ENCODE results near the gene BDH1.

BDH1 gene

GRCh38 chr3:197504641-197505121, 51.1 kb downstream of the BDH1 start:
- H3K27me3 Mint-ChIP-seq: no peaks in the 10 kb centered on the region
- CTCF ChIA-PET: interaction anchor here (3.7 to 7.6 kb wide), 2 partner anchors 248 to 282 kb away, joined by 41 to 54 read pairs; no protein-coding TSS in a partner anchor
- H3K9me3 Mint-ChIP-seq: no peaks in the 10 kb centered on the region
- no peak for DNase-seq
- H3K36me3 Mint-ChIP-seq: peaks cover 3% of the 10 kb centered on the region
- H3K27ac Mint-ChIP-seq: no peak overlapping the region
- peaks cover 6% of the 10 kb centered on the region for H3K4me1 Mint-ChIP-seq
- H3K4me3 Mint-ChIP-seq: no peak overlapping the region

- no peaks in the 10 kb centered on the region for H3K9me3 Mint-ChIP-seq
- peaks cover 3% of the 10 kb centered on the region for H3K36me3 Mint-ChIP-seq
- H3K27ac Mint-ChIP-seq: no peak overlapping the region
- CTCF ChIA-PET: interaction anchor here (3.7 to 7.6 kb wide), 2 partner anchors 247 to 281 kb away, joined by 41 to 54 read pairs; no protein-coding TSS in a partner anchor
- no peaks in the 10 kb centered on the region for H3K27me3 Mint-ChIP-seq
- no peak for DNase-seq
- peaks cover 6% of the 10 kb centered on the region for H3K4me1 Mint-ChIP-seq
- no peak overlapping the region for H3K4me3 Mint-ChIP-seq
These were observed 51.5 kb downstream of the BDH1 start for GRCh38 chr3:197504229-197504628.

DNA sequence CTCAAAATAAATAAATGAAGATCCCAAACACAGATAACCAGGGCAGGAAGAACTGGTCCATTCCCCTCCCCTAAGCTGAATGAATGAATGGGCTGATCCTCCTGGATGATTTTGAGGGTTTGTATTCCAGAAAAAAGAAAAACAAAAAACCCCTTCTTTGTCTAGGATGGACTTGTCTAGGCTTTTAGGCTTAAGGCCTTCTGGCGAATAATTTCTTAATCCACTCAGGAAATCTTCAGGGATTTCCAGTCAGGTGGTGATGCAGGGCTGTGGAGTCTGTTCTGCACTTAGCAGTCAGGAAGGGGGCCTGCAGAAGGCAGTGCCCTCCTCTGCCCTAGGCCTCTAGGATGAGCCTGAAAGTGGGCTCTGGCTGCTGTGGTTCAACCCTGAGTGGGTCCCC, 52.1 kb downstream of the BDH1 start:
- Mint-ChIP-seq H3K36me3 (no peaks in the 10 kb centered on the region), H3K9me3 (no peaks in the 10 kb centered on the region), H3K4me1 (peaks cover 4% of the 10 kb centered on the region), H3K4me3 (no peak overlapping the region), H3K27me3 (no peaks in the 10 kb centered on the region), H3K27ac (no peak overlapping the region)
- CTCF ChIA-PET: interaction anchor here (3.7 to 7.6 kb wide), 2 partner anchors 247 to 280 kb away, joined by 41 to 54 read pairs; no protein-coding TSS in a partner anchor
- no peak for DNase-seq

- DNase-seq: peak; percentile 55
- Mint-ChIP-seq H3K27me3 (no peaks in the 10 kb centered on the region), H3K4me3 (no peak overlapping the region), H3K4me1 (peaks cover 2% of the 10 kb centered on the region), H3K9me3 (no peaks in the 10 kb centered on the region), H3K27ac (no peak overlapping the region), H3K36me3 (no peaks in the 10 kb centered on the region)
- CTCF ChIA-PET: interaction anchor here (1.0 to 7.6 kb wide), 10 partner anchors 8 to 498 kb away, joined by 3 to 54 read pairs (median 4); no protein-coding TSS in a partner anchor
These were observed 53.7 kb downstream of the BDH1 start for GRCh38 chr3:197501879-197502620.

- H3K9me3 Mint-ChIP-seq: no peaks in the 10 kb centered on the region
- CTCF ChIA-PET: interaction anchor here (1.0 to 7.6 kb wide), 10 partner anchors 8 to 497 kb away, joined by 3 to 54 read pairs (median 4); no protein-coding TSS in a partner anchor
- no peak overlapping the region for H3K27ac Mint-ChIP-seq
- H3K27me3 Mint-ChIP-seq: no peaks in the 10 kb centered on the region
- H3K36me3 Mint-ChIP-seq: no peaks in the 10 kb centered on the region
- DNase-seq: no peak
- H3K4me3 Mint-ChIP-seq: no peak overlapping the region
- H3K4me1 Mint-ChIP-seq: no peaks in the 10 kb centered on the region
These were observed 54.3 kb downstream of the BDH1 start for GRCh38 chr3:197501496-197501878.

DNA sequence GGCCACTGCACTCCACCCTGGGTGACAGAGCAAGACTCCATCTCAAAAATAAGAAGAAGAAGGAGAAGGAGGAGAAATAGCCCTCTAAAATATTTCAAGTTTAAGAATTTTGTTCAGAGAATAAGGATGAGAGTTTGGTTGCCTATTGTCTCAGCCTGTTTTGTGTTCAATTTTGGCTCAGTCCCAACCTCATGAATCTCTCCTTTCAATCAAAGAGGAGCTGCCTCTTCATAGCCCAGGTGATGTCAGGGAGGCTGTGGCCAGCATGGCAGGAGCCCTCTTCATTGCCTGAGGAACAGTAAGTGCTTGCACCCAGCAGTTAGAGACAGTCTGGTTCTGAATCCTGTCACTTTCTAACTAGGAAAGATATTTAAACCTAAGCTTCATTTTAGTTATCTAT, 55.0 kb downstream of the BDH1 start:
- H3K27ac Mint-ChIP-seq: no peak overlapping the region
- no peaks in the 10 kb centered on the region for H3K36me3 Mint-ChIP-seq

GRCh38 chr3:197499427-197499826, 56.3 kb downstream of the BDH1 start:
- Mint-ChIP-seq H3K27ac (no peak overlapping the region), H3K9me3 (no peaks in the 10 kb centered on the region), H3K4me1 (no peaks in the 10 kb centered on the region), H3K36me3 (no peaks in the 10 kb centered on the region), H3K27me3 (peaks cover 5% of the 10 kb centered on the region), H3K4me3 (no peak overlapping the region)
- DNase-seq: no peak
- CTCF ChIA-PET: interaction anchor here (7.6 kb wide), 1 partner anchor 242 kb away, joined by 54 read pairs; no protein-coding TSS in a partner anchor

More for the DNA sequence above, 55.0 kb downstream of the BDH1 start:
- H3K4me3 Mint-ChIP-seq: no peak overlapping the region
- H3K9me3 Mint-ChIP-seq: no peaks in the 10 kb centered on the region
- no peaks in the 10 kb centered on the region for H3K4me1 Mint-ChIP-seq
- no peak for DNase-seq
- CTCF ChIA-PET: interaction anchor here (1.3 to 7.6 kb wide), 6 partner anchors 9 to 278 kb away, joined by 4 to 54 read pairs (median 7); no protein-coding TSS in a partner anchor
- no peaks in the 10 kb centered on the region for H3K27me3 Mint-ChIP-seq

GRCh38 chr3:197498499-197499241, 57.1 kb downstream of the BDH1 start:
- H3K4me1 Mint-ChIP-seq: no peaks in the 10 kb centered on the region
- CTCF ChIA-PET: interaction anchor here (0.6 kb wide), 1 partner anchor 290 kb away, joined by 3 read pairs; no protein-coding TSS in a partner anchor
- no peak overlapping the region for H3K4me3 Mint-ChIP-seq
- peaks cover 9% of the 10 kb centered on the region for H3K27me3 Mint-ChIP-seq
- DNase-seq: no peak
- H3K27ac Mint-ChIP-seq: no peak overlapping the region
- no peaks in the 10 kb centered on the region for H3K9me3 Mint-ChIP-seq
- no peaks in the 10 kb centered on the region for H3K36me3 Mint-ChIP-seq

DNA sequence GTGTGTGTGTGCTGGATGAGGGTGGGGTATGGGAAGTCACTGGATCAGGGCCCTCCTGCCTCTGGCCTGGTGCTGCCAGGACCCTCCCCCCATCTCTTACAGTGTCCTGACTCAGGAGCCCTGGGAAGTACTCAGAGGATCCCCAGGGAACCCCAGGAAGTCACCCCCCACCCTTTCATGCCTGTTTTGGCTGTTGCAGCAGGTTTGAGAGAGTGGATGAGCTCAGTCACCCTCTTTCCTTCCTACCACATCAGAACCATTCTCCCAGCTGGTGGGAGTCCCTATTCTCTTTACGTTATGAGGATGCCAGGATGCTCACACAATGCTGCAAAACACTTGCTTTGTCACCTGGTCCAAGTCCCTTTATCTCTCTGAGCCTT, 59.0 kb downstream of the BDH1 start:
- DNase-seq: no peak
- H3K36me3 Mint-ChIP-seq: no peaks in the 10 kb centered on the region
- H3K9me3 Mint-ChIP-seq: no peaks in the 10 kb centered on the region
- H3K27ac Mint-ChIP-seq: no peak overlapping the region
- no peak overlapping the region for H3K4me3 Mint-ChIP-seq
- peaks cover 18% of the 10 kb centered on the region for H3K27me3 Mint-ChIP-seq
- no peaks in the 10 kb centered on the region for H3K4me1 Mint-ChIP-seq
- CTCF ChIA-PET: interaction anchor here (0.7 kb wide), 2 partner anchors 18 to 841 kb away, joined by 3 read pairs; no protein-coding TSS in a partner anchor

- CTCF ChIA-PET: interaction anchor here (0.7 kb wide), 2 partner anchors 19 to 840 kb away, joined by 3 read pairs; no protein-coding TSS in a partner anchor
- no peak overlapping the region for H3K4me3 Mint-ChIP-seq
- no peak for DNase-seq
- no peaks in the 10 kb centered on the region for H3K9me3 Mint-ChIP-seq
- no peaks in the 10 kb centered on the region for H3K4me1 Mint-ChIP-seq
- no peak overlapping the region for H3K27ac Mint-ChIP-seq
- H3K36me3 Mint-ChIP-seq: no peaks in the 10 kb centered on the region
- peaks cover 20% of the 10 kb centered on the region for H3K27me3 Mint-ChIP-seq
These were observed 59.6 kb downstream of the BDH1 start for GRCh38 chr3:197495999-197496745.

DNA sequence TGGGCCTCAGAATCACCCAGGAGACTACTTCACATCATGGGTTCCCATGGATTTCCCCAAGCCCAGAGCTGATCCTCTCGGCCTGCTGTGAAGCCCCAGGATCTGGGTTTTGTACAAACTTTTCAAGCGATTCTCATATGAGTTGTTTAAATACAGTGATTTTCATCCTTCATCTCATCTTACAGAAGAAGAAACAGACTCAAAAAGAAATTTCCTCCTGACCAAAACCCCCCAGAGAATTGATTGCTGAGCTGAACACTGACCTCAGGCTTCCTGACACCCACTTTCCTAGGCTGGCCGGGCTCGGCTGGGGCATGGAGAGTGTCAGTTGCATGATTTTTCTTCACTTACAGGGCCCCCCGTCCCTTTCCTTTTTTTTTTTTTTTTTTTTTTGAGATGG, 60.3 kb downstream of the BDH1 start:
- CTCF ChIA-PET: no interaction called here
- H3K4me1 Mint-ChIP-seq: no peaks in the 10 kb centered on the region
- peaks cover 22% of the 10 kb centered on the region for H3K27me3 Mint-ChIP-seq
- no peaks in the 10 kb centered on the region for H3K9me3 Mint-ChIP-seq
- H3K4me3 Mint-ChIP-seq: no peak overlapping the region
- DNase-seq: no peak
- no peak overlapping the region for H3K27ac Mint-ChIP-seq
- H3K36me3 Mint-ChIP-seq: no peaks in the 10 kb centered on the region

DNA sequence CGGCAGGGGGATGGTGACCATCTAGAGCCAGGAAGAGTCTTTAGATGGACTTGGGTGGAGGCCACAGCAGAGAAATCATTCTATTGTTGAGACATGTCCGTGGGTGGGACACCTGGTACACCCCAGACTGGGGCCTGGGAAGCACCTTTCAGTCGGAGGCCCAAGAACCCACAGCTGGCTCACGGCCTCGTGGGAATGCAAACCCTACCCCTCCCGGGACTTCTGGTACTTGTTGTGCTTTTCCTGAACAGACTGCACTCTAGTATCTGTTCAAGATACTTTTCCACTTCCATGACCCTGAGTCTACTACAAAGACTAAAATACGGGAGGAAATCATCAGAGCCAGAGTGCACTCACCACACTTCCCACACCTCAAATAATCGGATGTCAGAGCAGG, 60.7 kb downstream of the BDH1 start:
- no peak overlapping the region for H3K27ac Mint-ChIP-seq
- peaks cover 26% of the 10 kb centered on the region for H3K27me3 Mint-ChIP-seq

DNA sequence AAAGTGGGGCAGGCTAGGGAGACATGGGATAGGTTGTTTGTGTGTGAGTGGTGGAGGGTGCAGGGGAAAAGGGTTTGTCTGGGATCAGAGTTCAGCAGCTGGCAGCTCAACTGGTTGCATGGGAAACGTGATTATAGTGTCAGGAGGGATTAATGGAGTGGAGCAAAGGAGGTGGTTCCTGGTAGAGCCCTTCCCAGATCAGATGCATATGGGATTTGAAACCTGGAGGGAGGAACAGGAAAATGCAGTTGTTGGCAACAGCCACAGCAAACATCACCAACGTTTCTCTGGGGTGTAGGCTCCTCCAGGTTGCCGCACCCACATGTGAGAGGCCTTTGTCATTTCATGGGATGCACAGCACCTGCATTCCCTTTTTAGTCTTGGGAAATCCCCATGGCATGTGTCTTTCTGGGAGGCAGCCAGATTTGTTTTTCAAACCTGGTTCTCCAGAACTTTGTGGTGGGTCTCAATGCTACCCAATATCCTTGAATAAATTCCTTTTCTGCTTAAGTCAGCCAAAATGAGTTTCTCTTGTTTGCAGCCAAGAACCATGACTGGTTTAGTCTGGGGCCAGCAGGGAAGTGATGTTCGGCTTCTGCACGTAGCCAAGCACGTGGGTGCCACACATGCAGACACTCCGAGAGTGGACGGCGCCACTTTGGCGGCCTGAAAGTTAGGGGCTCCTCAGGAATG, 61.3 kb downstream of the BDH1 start:
- Mint-ChIP-seq H3K4me1 (no peaks in the 10 kb centered on the region), H3K4me3 (no peak overlapping the region), H3K9me3 (no peaks in the 10 kb centered on the region), H3K36me3 (no peaks in the 10 kb centered on the region), H3K27me3 (peaks cover 27% of the 10 kb centered on the region), H3K27ac (no peak overlapping the region)
- CTCF ChIA-PET: no interaction called here
- DNase-seq: no peak

More for the DNA sequence above, 60.7 kb downstream of the BDH1 start:
- DNase-seq: no peak
- Mint-ChIP-seq H3K4me3 (no peak overlapping the region), H3K4me1 (no peaks in the 10 kb centered on the region), H3K36me3 (no peaks in the 10 kb centered on the region), H3K9me3 (no peaks in the 10 kb centered on the region)
- CTCF ChIA-PET: no interaction called here

Measured in activated naive CD4-positive, alpha-beta T cell treated with anti-CD3 and anti-CD28 coated beads, Interleukin-2, amount 10 ng/mL, durations not matched to agents 7 days and 5 days (primary cell).